Loucy (cell line): ENCODE data around the gene TMEM232.
A peak's percentile ranks its signal among the peaks of the same experiment; 100 is the strongest.

Experiments
- H2AFZ ChIP-seq: fragments of 200-600 bp; sonication (generic); 2 replicates; pipeline ENCODE4 v1.6.0; 2016; ENCODE audit warnings: antibody characterized with exemption, mild to moderate bottlenecking, low read length, moderate library complexity
- H3F3A ChIP-seq: fragments of 200-600 bp; 2 replicates; pipeline ENCODE4 v1.6.0; 2016; ENCODE audit warnings: antibody characterized with exemption, low read depth, mild to moderate bottlenecking
- H3K27me3 ChIP-seq: fragments of 200-600 bp; sonication (generic); 2 replicates; pipeline ENCODE4 v1.6.1; 2014; ENCODE audit warnings: low read length, mild to moderate bottlenecking; ENCODE audit not compliant: insufficient read depth, poor library complexity, severe bottlenecking
- H3K36me3 ChIP-seq: fragments of 200-600 bp; sonication (generic); 2 replicates; pipeline ENCODE4 v1.6.1; 2016; ENCODE audit warnings: low read length; ENCODE audit not compliant: insufficient read depth
- H3K4me1 ChIP-seq: fragments of 200-600 bp; sonication (generic); 2 replicates; pipeline ENCODE4 v1.5.1; 2014; ENCODE audit warnings: low read length, mild to moderate bottlenecking; ENCODE audit not compliant: insufficient read depth, poor library complexity, severe bottlenecking
- H3K4me2 ChIP-seq: fragments of 200-600 bp; sonication (generic); 2 replicates; pipeline ENCODE4 v1.6.0; 2014; ENCODE audit warnings: antibody characterized with exemption, low read length, low read depth, mild to moderate bottlenecking; ENCODE audit not compliant: poor library complexity, severe bottlenecking
- H3K4me3 ChIP-seq: fragments of 200-600 bp; sonication (generic); 2 replicates; pipeline ENCODE4 v1.5.1; 2014; ENCODE audit warnings: low read length, mild to moderate bottlenecking, mixed read lengths; ENCODE audit not compliant: poor library complexity, severe bottlenecking
- H3K79me2 ChIP-seq: fragments of 200-600 bp; sonication (generic); 2 replicates; pipeline ENCODE4 v1.6.1; 2014; ENCODE audit warnings: low read length; ENCODE audit not compliant: insufficient read depth
- H3K9ac ChIP-seq: fragments of 200-600 bp; sonication (generic); 2 replicates; pipeline ENCODE4 v1.6.0; 2014; ENCODE audit warnings: mild to moderate bottlenecking, low read depth, low read length, moderate library complexity; ENCODE audit not compliant: poor library complexity, severe bottlenecking
- H3K9me2 ChIP-seq: fragments of 200-600 bp; sonication (generic); replicated peaks from 2 replicates; pipeline ENCODE4 v1.6.1; 2016; ENCODE audit warnings: low read depth, low read length, mixed read lengths
- H3K9me3 ChIP-seq: fragments of 200-600 bp; sonication (generic); 2 replicates; pipeline ENCODE4 v1.6.1; 2014; ENCODE audit warnings: mild to moderate bottlenecking, antibody characterized with exemption, low read length, low read depth; ENCODE audit not compliant: insufficient read depth
- H4K20me1 ChIP-seq: fragments of 200-600 bp; sonication (generic); 2 replicates; pipeline ENCODE4 v1.6.0; 2014; ENCODE audit warnings: antibody characterized with exemption, low read length, mild to moderate bottlenecking; ENCODE audit not compliant: insufficient read depth, poor library complexity, severe bottlenecking
- CTCF ChIP-seq: fragments of 200-600 bp; sonication (generic); conservative IDR thresholded peaks from 2 replicates; pipeline ENCODE4 v1.5.1; 2014; ENCODE audit warnings: mild to moderate bottlenecking, antibody characterized with exemption, low read length
- EZH2phosphoT487 ChIP-seq: fragments of 200-600 bp; IDR thresholded peaks from 2 replicates; pipeline ENCODE4 v1.6.1; 2018; ENCODE audit warnings: antibody characterized with exemption, mild to moderate bottlenecking, moderate library complexity, borderline replicate concordance

TMEM232 gene

GRCh38 chr5:110611817-110612216, 114.7 kb downstream of the TMEM232 start:
- H3K4me2 ChIP-seq: no peak overlapping the region
- TF ChIP-seq EZH2phosphoT487 (no peak), CTCF (no peak)
- H3K4me1 ChIP-seq: no peaks in the 10 kb centered on the region
- no peaks in the 10 kb centered on the region for H3F3A ChIP-seq
- H3K9ac ChIP-seq: no peak overlapping the region
- H3K9me3 ChIP-seq: no peaks in the 10 kb centered on the region
- no peaks in the 10 kb centered on the region for H4K20me1 ChIP-seq
- no peaks in the 10 kb centered on the region for H3K27me3 ChIP-seq
- no peaks in the 10 kb centered on the region for H3K79me2 ChIP-seq
- H3K9me2 ChIP-seq: no peaks in the 10 kb centered on the region
- H3K4me3 ChIP-seq: no peak overlapping the region
- no peak overlapping the region for H2AFZ ChIP-seq
- H3K36me3 ChIP-seq: no peaks in the 10 kb centered on the region

DNA sequence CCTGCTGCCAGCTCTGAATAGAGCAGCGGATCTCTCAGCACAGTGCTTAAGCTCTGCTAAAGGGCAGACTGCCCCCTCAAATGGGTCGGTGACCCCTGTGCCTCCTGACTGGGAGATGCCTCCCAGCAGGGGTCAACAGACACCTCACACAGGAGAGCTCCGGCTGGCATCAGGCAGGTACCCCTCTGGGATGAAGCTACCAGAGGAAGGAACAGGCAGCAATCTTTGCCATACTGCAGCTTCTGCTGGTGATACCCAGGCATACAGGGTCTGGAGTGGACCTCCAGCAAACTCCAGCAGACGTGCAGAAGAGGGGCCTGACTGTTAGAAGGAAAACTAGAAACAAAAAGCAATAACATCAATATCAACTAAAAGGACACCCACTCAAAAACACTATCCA, 131.6 kb downstream of the TMEM232 start:
- Histone ChIP-seq H3K9me2 (no peaks in the 10 kb centered on the region), H3F3A (no peaks in the 10 kb centered on the region), H3K27me3 (no peaks in the 10 kb centered on the region), H3K9ac (no peak overlapping the region), H3K4me2 (no peak overlapping the region), H3K9me3 (no peaks in the 10 kb centered on the region), H3K4me1 (no peaks in the 10 kb centered on the region), H3K36me3 (no peaks in the 10 kb centered on the region), H3K79me2 (no peaks in the 10 kb centered on the region), H2AFZ (no peak overlapping the region), H4K20me1 (no peaks in the 10 kb centered on the region), H3K4me3 (no peak overlapping the region)
- TF ChIP-seq CTCF (no peak), EZH2phosphoT487 (no peak)

DNA sequence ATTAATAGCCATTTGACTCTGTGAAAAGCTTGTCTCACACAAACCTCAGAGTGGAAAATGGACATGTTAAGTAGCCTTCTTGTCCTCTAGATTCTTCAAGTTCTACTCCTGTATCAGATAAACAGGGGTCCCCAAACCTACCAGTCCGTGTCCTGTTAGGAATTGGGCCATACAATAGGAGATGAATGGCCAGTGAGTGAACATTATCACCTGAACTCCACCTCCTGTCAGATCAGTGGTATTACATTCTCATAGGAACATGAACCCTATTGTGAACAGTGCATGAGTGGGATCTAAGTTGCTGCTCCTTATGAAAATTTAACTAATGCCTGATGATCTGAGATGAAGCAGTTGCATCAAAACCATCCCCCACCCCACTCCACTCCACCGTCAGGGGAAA, 136.3 kb downstream of the TMEM232 start:
- H3K36me3 ChIP-seq: no peaks in the 10 kb centered on the region
- no peaks in the 10 kb centered on the region for H3K4me1 ChIP-seq
- H3K4me3 ChIP-seq: no peak overlapping the region
- H2AFZ ChIP-seq: no peak overlapping the region
- no peaks in the 10 kb centered on the region for H4K20me1 ChIP-seq
- no peaks in the 10 kb centered on the region for H3K79me2 ChIP-seq
- TF ChIP-seq EZH2phosphoT487 (no peak), CTCF (peak; percentile 56)
- H3K9me2 ChIP-seq: no peaks in the 10 kb centered on the region
- no peaks in the 10 kb centered on the region for H3K9me3 ChIP-seq
- H3K4me2 ChIP-seq: no peak overlapping the region
- no peak overlapping the region for H3K9ac ChIP-seq
- no peaks in the 10 kb centered on the region for H3K27me3 ChIP-seq
- H3F3A ChIP-seq: no peaks in the 10 kb centered on the region
